GM12864 (cell line): ENCODE data around the gene PPP1R12A.
A peak's percentile ranks its signal among the peaks of the same experiment; 100 is the strongest.

Experiments used
- DNase-seq: peaks from one replicate; pipeline ENCODE4 v3.0.0-alpha.2; 2011; ENCODE audit warnings: low read depth
- H3K4me3 ChIP-seq: 2 replicates; pipeline ENCODE4 v1.5.1; 2011; ENCODE audit warnings: mild to moderate bottlenecking, low read depth, low read length, control low read depth
- CTCF ChIP-seq: IDR thresholded peaks from 2 replicates; pipeline ENCODE4 v1.5.1; 2011; ENCODE audit warnings: low read depth, mild to moderate bottlenecking, moderate library complexity, low read length, control low read depth, inconsistent platforms; ENCODE audit errors: missing control alignments

PPP1R12A gene

GRCh38 chr12:79747274-79747673 is 187.6 kb downstream of the PPP1R12A start:
- H3K4me3 ChIP-seq, result no peak overlapping the region
- TF ChIP-seq CTCF, result no peak
- DNase-seq, result no peak

- no peak overlapping the region for H3K4me3 ChIP-seq
- peak; percentile 42 for DNase-seq
- TF ChIP-seq CTCF, result peak; percentile 59
These were observed 196.8 kb downstream of the PPP1R12A start for GRCh38 chr12:79737875-79738718.

DNA sequence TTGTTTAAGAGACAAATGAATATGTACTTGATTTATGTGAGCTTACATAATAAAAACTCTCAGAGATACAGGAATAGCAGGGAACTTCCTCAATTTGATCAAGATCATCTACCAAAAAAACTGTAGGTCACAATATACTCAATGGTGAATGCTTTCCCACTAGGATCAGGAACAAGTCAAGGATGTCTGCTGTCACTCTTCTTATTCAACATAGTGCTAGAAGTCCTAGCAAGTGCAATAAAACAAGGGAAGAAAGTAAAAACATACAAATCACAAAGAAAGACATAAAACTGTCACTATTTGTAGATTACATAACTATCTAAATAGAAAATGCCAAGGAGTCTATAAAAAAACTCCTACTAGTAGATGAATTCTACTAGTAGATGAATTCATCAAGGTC is 202.3 kb downstream of the PPP1R12A start:
- no peak for DNase-seq
- H3K4me3 ChIP-seq, result no peak overlapping the region
- no peak for TF ChIP-seq CTCF

- H3K4me3 ChIP-seq, result no peak overlapping the region
- DNase-seq, result no peak
- TF ChIP-seq CTCF, result no peak
These were observed 208.9 kb downstream of the PPP1R12A start for GRCh38 chr12:79725987-79726386.
